Ishikawa (cell line): Measurements from ENCODE around the gene METTL25.

Experiments
- EP300 ChIP-seq: IDR thresholded peaks from 2 replicates; pipeline ENCODE4 v1.6.1; 2012; ENCODE audit warnings: borderline replicate concordance
- TEAD4 ChIP-seq: IDR thresholded peaks from 2 replicates; pipeline ENCODE4 v1.6.1; 2012

DNA sequence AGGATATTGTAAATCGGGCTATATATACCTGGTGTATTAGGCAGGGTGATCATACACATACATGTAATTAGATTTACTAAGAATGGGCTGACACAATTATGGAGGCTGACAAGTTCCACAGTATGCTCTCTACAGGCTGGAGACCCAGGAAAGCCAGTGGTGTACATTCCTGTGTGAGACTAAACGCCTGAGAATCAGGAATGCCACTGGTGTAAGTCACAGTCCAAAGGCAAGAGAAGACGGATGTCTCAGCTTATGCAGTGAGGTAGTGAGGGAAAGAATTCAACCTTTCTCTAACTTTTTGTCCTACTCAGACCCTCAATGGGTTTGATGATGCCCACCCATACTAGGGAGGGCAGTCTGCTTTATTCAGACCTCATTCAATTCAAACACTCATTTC lies 57.1 kb downstream of the METTL25 start:
- no peak for TF ChIP-seq EP300
- no peak for TF ChIP-seq TEAD4
